ENCODE measurements around the gene RITA1.

DNA sequence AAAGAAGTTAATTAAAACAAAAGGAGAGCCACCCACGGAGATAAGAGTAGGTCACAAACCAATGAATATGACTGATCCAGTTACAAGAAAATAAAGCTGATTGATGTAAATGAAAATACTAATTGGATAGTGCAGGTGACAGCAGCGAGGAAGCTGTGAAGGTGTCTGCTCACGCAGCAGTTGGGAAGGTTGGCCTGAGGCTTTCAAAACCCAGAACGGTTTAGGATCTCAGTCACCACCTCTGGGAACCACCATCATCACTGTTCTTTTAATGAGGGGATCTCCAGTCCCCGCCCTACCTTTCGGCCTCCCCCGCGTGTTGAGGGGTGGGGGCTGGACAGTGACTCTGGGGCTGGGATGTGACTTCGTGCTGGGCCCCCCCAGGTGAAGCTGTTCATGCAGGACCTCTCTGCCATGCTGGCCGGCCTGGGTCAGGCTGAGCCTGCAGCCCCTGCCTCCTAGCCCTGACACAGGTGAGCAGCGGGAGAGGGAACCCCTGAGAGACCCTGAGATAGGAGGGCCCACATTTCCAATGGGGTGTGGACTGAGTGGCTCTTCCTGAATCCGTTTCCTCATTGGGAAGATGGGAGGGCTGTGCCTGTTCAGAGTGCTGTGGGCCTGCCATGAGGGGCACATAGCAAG, 28.2 kb upstream of the RITA1 start:
- TF ChIP-seq, protein P1, sequence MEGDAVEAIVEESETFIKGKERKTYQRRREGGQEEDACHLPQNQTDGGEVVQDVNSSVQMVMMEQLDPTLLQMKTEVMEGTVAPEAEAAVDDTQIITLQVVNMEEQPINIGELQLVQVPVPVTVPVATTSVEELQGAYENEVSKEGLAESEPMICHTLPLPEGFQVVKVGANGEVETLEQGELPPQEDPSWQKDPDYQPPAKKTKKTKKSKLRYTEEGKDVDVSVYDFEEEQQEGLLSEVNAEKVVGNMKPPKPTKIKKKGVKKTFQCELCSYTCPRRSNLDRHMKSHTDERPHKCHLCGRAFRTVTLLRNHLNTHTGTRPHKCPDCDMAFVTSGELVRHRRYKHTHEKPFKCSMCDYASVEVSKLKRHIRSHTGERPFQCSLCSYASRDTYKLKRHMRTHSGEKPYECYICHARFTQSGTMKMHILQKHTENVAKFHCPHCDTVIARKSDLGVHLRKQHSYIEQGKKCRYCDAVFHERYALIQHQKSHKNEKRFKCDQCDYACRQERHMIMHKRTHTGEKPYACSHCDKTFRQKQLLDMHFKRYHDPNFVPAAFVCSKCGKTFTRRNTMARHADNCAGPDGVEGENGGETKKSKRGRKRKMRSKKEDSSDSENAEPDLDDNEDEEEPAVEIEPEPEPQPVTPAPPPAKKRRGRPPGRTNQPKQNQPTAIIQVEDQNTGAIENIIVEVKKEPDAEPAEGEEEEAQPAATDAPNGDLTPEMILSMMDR (IDR thresholded peaks at IDR 0.05 in 2 of 3, conservative IDR thresholded peaks at IDR 0.05 in 1 of 3; ENCODE audit: borderline replicate concordance in 1 of 3, insufficient read depth in 1 of 3, low read depth in 2 of 3, low read length in 2 of 3): no peak
- TF ChIP-seq SIN3A (IDR thresholded peaks at IDR 0.05; ENCODE audit: low read depth) (no peak), ELF1 (IDR thresholded peaks at IDR 0.05; ENCODE audit: borderline replicate concordance, low read depth) (no peak), YY1 (IDR thresholded peaks at IDR 0.05; ENCODE audit: extremely low read depth, insufficient replicate concordance, low read depth, low read length) (no peak), POLR2A (IDR thresholded peaks at IDR 0.05; ENCODE audit: borderline replicate concordance, extremely low read depth, insufficient read depth, insufficient read length) (no peak), CBX3 (IDR thresholded peaks at IDR 0.05; ENCODE audit: low read depth) (no peak), SP1 (IDR thresholded peaks at IDR 0.05; ENCODE audit: low read depth) (no peak), EZH2phosphoT487 (IDR thresholded peaks at IDR 0.05; ENCODE audit: borderline replicate concordance) (no peak), CEBPB (IDR thresholded peaks at IDR 0.05; ENCODE audit: low read depth) (no peak), RAD21 (IDR thresholded peaks at IDR 0.05; ENCODE audit: low read depth) (no peak), SRF (IDR thresholded peaks at IDR 0.05; ENCODE audit: low read depth) (no peak)
- TF ChIP-seq, protein P2, sequence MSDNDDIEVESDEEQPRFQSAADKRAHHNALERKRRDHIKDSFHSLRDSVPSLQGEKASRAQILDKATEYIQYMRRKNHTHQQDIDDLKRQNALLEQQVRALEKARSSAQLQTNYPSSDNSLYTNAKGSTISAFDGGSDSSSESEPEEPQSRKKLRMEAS (IDR thresholded peaks at IDR 0.05): no peak
- TF ChIP-seq, protein P3, sequence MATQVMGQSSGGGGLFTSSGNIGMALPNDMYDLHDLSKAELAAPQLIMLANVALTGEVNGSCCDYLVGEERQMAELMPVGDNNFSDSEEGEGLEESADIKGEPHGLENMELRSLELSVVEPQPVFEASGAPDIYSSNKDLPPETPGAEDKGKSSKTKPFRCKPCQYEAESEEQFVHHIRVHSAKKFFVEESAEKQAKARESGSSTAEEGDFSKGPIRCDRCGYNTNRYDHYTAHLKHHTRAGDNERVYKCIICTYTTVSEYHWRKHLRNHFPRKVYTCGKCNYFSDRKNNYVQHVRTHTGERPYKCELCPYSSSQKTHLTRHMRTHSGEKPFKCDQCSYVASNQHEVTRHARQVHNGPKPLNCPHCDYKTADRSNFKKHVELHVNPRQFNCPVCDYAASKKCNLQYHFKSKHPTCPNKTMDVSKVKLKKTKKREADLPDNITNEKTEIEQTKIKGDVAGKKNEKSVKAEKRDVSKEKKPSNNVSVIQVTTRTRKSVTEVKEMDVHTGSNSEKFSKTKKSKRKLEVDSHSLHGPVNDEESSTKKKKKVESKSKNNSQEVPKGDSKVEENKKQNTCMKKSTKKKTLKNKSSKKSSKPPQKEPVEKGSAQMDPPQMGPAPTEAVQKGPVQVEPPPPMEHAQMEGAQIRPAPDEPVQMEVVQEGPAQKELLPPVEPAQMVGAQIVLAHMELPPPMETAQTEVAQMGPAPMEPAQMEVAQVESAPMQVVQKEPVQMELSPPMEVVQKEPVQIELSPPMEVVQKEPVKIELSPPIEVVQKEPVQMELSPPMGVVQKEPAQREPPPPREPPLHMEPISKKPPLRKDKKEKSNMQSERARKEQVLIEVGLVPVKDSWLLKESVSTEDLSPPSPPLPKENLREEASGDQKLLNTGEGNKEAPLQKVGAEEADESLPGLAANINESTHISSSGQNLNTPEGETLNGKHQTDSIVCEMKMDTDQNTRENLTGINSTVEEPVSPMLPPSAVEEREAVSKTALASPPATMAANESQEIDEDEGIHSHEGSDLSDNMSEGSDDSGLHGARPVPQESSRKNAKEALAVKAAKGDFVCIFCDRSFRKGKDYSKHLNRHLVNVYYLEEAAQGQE (IDR thresholded peaks at IDR 0.05; ENCODE audit: low read depth): no peak
